ENCODE data around the gene WDR88.

DNA sequence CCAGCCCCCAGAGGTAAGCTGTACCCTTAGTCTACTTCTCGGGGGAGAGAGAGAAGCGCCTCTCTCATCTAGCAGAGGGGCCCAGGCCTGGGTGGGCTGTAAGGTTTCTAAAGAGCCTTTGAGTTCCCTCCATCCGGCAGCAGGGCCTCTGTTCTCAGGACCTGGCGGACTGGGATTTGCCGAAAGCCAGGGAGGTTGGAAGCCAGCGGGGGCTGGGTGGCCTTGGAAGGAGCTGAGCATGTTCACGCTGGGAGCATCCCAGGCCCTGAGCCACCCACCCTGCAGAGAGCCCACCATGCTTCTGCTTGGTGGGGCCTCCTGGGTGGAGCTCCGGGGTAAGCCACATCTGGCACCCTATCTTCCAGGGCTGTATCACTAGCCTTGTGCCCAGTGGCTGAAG is 86.0 kb downstream of the WDR88 start:
- TF ChIP-seq CTCF (IDR thresholded peaks at IDR 0.05; ENCODE audit: low read length) (no peak), EZH2 (IDR thresholded peaks at IDR 0.05; ENCODE audit: borderline replicate concordance, low read length) (no peak)
